Transverse colon (tissue), 4 donors: ENCODE data around the gene GMEB2.

ENCODE experiments used
- EP300 ChIP-seq: sonication (generic); formaldehyde crosslinking; IDR thresholded peaks from one replicate; pipeline ENCODE4 v1.6.1; 2017; ENCODE audit warnings: antibody characterized with exemption, low read depth
- POLR2A ChIP-seq: fragments of 450-650 bp; IDR thresholded peaks from one replicate; pipeline ENCODE4 v1.6.1; 2016; ENCODE audit warnings: antibody characterized with exemption, mild to moderate bottlenecking, moderate library complexity
- POLR2AphosphoS5 ChIP-seq, 3 donors: sonication (generic); formaldehyde crosslinking; IDR thresholded peaks; one replicate each; pipeline ENCODE4 v1.6.1; 2016; ENCODE audit warnings: antibody characterized with exemption in 3 of 3
- TF ChIP-seq, protein P1 (sequence below), 5 experiments: fragments of 200-600 bp in 3 of 5; fragments of 450-650 bp in 2 of 5; sonication (generic) in 3 of 5; IDR thresholded peaks; 1 replicate in 2 of 5; 2 replicates in 3 of 5; pipeline ENCODE4 v1.5.1; 2016 to 2017; ENCODE audit warnings: antibody characterized with exemption in 5 of 5, inconsistent platforms in 3 of 5, mild to moderate bottlenecking in 2 of 5, moderate library complexity in 1 of 5

DNA sequence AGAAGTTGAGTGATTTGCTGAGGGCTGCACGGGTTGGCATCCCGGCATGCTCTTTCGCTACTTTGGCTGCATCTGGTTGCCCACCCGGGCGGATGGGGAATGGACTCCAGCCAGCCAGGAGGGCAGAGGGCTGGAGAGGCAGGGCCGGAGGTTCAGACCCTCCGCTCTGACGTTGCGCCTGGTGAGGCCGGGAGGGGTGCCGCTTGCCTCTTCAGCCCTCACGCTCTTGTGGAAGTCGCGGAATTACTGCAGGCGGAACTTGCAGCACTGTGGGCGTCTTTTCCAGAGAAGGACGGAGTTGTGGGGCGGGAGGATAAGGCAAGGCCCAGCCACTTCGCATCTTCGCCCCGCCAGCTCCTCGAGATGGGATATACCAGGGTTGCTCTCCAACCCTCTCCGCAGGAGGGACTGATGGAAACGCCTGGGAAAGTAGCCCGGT is 31.9 kb upstream of the GMEB2 start:
- TF ChIP-seq, protein P1, sequence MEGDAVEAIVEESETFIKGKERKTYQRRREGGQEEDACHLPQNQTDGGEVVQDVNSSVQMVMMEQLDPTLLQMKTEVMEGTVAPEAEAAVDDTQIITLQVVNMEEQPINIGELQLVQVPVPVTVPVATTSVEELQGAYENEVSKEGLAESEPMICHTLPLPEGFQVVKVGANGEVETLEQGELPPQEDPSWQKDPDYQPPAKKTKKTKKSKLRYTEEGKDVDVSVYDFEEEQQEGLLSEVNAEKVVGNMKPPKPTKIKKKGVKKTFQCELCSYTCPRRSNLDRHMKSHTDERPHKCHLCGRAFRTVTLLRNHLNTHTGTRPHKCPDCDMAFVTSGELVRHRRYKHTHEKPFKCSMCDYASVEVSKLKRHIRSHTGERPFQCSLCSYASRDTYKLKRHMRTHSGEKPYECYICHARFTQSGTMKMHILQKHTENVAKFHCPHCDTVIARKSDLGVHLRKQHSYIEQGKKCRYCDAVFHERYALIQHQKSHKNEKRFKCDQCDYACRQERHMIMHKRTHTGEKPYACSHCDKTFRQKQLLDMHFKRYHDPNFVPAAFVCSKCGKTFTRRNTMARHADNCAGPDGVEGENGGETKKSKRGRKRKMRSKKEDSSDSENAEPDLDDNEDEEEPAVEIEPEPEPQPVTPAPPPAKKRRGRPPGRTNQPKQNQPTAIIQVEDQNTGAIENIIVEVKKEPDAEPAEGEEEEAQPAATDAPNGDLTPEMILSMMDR (IDR thresholded peaks at IDR 0.05): no peak
- no peak for TF ChIP-seq POLR2A
- no peak for TF ChIP-seq EP300
- peak in 1 of 3 donors; percentile 15 for TF ChIP-seq POLR2AphosphoS5 (IDR thresholded peaks at IDR 0.05)
